NCI-H460 (cell line): ENCODE measurements around the gene CST2. TPM values are rescaled to one million over a fixed set of nuclear protein-coding genes. Genes with fewer than 3 reads are reported as not detected.
A peak's percentile ranks its signal among the peaks of the same experiment; 100 is the strongest.
"Not testable (repeated sequence)": the region's sequence is repeated elsewhere in the genome, so short reads cannot be mapped to it uniquely, and the experiment has no call there.

Experiments used
- DNase-seq: peaks from one replicate; pipeline ENCODE4 v3.0.0-alpha.2; 2016; ENCODE audit warnings: low read depth; ENCODE audit errors: extremely low read depth
- total RNA-seq: library from RNA; depleted of rRNA; stranded (reverse); fragments of >200 nt; shearing (Covaris generic); gene quantifications from 2 replicates; pipeline ENCODE4 v1.2.3, GENCODE V29; 2014; rRNA removed

CST2 gene
- total RNA-seq, 1 experiment from 2014 or later = not detected

DNA sequence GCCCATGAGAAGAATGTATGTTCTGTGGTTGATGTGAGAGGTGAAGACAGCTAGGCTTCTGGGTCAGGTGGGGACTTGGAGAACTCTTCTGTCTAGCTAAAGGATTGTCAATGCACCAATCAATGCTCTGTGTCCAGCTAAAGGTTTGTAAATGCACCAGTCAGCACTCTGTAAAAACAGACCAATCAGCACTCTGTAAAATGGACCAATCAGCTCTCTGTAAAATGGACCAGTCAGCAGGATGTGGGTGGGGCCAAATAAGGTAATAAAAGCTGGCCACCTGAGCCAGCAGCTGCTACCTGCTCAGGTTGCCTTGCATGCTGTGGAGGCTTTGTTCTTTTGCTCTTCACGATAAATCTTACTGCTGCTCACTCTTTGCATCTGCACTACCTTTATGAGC, 15.0 kb downstream of the CST2 start:
- not testable (repeated sequence) for DNase-seq

DNA sequence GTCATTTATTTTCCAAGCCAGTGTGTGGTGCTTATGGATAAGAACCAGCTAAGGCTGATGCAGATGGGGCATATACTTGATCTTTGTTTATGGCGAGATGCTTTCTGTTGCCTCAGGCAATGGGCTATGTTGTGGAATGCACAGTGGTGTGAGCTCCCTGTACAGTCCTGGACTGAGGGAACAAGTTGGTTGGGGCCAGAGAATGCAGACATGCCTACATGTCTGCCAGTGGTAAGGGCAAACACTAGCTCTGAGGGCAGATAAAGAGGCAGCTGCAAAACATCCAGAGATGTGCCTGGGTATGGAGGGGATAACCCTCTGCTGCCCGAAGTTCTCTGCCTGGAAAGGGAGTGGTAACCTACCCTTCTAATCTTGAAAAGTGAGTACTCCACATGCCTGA, 16.2 kb downstream of the CST2 start:
- not testable (repeated sequence) for DNase-seq

GRCh38 chr20:23800865-23801264, 25.7 kb downstream of the CST2 start:
- DNase-seq = no peak

GRCh38 chr20:23799216-23799847, 27.2 kb downstream of the CST2 start:
- not testable (repeated sequence) for DNase-seq

GRCh38 chr20:23795526-23795925, 31.0 kb downstream of the CST2 start:
- no peak for DNase-seq

DNA sequence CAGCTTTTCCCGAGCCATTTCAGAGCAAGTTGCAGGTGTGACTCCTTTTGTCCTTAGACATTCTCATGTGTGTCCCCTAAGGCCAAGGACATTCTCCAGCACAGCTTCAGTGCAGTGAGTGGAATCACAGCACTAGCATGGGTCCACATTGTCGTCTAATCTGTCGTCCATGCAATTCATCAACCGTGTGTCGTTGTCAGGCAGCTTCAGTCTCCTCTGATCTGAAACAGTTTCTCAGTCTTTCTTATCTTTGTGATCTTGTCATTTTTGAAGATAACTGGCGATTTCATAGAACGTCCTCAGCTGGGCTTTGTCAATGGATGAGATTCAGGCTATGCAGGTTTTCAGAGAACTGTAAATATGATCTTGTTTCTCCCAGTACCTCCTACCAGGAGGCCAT, 31.7 kb downstream of the CST2 start:
- DNase-seq = no peak

GRCh38 chr20:23794065-23794464, 32.5 kb downstream of the CST2 start:
- DNase-seq = no peak

GRCh38 chr20:23783447-23783846, 43.1 kb downstream of the CST2 start:
- no peak for DNase-seq

DNA sequence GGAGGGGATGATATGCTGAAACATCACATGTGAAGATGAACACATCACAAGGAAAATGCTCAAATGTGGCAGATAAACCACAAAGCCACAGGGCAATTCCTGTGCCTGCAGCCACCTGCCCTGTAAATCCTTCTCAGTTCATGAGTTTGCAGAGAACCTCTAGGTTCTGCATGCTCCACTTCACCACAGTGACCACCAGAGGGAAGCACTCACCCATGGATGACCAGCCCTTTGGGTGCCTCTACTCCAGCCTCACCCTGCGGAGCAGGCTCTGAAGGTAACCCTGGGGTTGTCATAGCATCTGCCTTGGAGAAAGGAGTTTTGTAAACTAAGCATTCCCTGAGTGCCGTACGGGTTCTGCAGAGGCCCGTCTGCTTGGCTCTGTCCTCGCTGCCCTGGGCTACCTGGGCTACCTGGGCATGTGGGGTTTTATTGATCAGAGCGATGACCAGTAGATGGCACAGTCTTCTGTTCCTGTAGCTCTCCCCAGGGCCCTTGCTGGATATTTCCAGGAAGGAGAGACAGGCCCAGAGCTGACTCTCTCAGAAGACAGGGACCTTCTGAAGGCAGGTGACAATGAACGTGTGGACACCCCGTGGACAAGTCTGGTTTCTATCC, 44.1 kb downstream of the CST2 start:
- DNase-seq = peak; percentile 3

DNA sequence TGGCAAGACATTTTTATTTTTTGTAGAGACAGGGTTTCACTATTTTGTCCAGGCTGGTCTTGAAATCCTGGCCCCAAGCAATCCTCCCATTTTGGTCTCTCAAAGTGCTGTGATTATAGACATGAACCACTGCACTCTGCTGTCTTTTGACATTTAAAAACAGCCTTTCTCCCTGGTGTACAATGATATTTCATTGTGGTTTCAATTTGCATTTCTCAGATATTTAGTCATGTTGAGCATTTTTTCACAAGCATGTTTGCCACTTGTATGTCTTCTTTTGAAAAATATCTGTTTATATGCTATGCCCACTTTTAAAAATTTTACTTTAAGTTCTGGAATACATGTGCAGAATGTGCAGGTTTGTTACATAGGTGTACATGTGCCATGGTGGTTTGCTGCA, 47.9 kb downstream of the CST2 start:
- DNase-seq = not testable (repeated sequence)

- not testable (repeated sequence) for DNase-seq
Observed at GRCh38 chr20:23777380-23777779, 49.1 kb downstream of the CST2 start.

GRCh38 chr20:23776067-23776771, 50.3 kb downstream of the CST2 start:
- no peak for DNase-seq

- DNase-seq = no peak
Observed at GRCh38 chr20:23774081-23774480, 52.4 kb downstream of the CST2 start.

Other genes starting within 250 kb of the CST2 start
- gene CST9, start 220.8 kb downstream of the CST2 start, total RNA-seq = not detected in 2 replicates
- gene CST3, start 188.8 kb downstream of the CST2 start, total RNA-seq = 225 and 267 TPM in 2 replicates
- 0.42 TPM in 1 of 2 replicates, not detected in the other for gene CST4, start 137.7 kb downstream of the CST2 start, total RNA-seq
- not detected in 2 replicates for gene CST1, start 75.8 kb downstream of the CST2 start, total RNA-seq
- not detected in 2 replicates for gene CST5, start 53.0 kb upstream of the CST2 start, total RNA-seq
- not detected in 2 replicates for gene GGTLC1, start 162.1 kb upstream of the CST2 start, total RNA-seq